ENCODE results near the gene SARDH.

The SARDH gene

DNA sequence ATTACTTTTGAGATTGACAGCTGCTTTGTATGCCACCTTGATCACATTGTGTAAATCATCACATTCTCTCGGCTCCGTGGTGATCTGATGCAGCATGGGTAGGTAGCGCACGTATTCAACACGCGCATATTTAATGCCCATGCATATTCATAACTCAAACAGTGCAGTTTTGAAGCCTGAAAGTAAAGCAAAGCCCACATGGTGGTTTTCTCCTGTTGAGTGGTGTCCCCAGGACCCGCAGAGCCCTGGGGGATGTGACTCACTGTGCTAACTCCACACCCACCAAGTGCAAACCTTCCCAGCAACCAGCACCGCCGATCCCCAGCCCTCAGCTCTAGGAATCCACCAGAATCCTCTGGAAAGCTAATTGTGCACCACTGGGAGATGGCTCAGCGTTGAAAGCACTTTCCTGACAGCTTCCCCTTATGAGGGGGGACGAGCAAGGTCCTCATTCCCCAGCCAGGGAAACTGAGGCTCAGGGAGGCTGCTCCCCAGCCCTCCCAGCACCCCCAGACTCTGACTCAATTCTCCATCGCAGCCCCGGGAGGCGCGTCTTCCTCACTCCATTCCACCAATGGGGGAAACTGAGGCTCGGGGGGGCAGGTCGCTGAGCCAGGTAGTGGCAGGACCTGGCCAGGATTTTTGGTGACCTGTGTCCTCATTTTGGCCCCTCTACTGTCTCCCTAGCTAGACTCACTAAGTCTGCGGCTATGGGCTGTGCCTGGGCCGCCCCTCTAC lies 46.4 kb downstream of the SARDH start:
- H3K27ac ChIP-seq (ENCODE audit: low read depth, low read length) = no peak overlapping the region
- peaks cover 6% of the 10 kb centered on the region; the same call in 1 of the 2 replicates for H3K4me1 ChIP-seq (ENCODE audit: control insufficient read depth, insufficient read depth, low read length)
- no peak overlapping the region for H3K9ac ChIP-seq (ENCODE audit: low read length)
- H3K27me3 ChIP-seq (ENCODE audit: control insufficient read depth, insufficient read depth, low read length) = no peaks in the 10 kb centered on the region
- H3K4me3 ChIP-seq (ENCODE audit: low read depth, low read length) = no peak overlapping the region
- no peaks in the 10 kb centered on the region for H3K9me3 ChIP-seq (ENCODE audit: control insufficient read depth, insufficient read depth, low read depth, low read length)
- H3K36me3 ChIP-seq (ENCODE audit: control insufficient read depth, insufficient read depth, low read length) = no peaks in the 10 kb centered on the region

DNA sequence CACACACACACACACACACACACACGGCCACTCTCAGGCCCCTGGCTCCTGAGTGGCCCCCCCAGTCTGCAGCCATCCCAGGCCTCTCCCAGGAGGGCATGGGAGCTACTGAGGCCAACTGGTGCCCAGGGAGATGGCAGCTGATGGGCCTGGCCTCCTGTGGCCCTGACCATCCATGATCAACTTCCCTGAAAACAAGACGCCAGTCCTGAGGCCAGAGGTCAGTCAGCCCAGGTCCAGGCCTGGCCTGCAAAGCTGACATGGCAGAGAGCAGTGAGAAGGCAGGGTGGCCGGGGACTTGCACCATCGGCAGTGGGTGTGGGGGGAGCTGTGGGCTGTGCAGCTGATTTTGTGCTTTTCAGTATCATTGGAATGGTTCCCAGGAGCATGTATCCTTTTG lies 47.0 kb downstream of the SARDH start:
- H3K9me3 ChIP-seq (ENCODE audit: control insufficient read depth, insufficient read depth, low read depth, low read length) = no peaks in the 10 kb centered on the region

DNA sequence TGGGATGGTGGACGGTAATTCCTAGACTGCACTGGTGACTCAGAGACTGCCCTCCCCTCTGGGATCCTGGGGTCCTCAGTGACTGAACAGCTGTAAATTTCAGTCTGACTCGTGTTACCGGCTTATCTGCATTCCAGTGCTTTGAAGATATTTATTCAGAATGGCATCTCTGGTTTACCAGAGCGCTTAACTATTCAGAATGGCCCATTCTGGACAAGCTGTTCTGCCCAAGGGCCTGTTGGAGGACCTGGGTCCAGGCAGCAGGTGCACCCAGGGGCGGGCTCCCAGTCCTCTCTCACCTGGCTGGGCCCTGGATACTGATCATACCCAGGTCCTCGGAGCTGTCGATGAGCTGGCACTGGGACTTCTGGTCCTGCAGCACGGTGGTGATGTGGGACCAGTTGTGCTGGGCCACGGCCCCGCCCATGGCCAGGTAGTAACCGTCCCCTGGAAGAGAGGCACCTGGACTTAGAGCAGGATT lies 48.0 kb downstream of the SARDH start:
- no peaks in the 10 kb centered on the region for H3K36me3 ChIP-seq (ENCODE audit: control insufficient read depth, insufficient read depth, low read length)
- no peak overlapping the region for H3K9ac ChIP-seq (ENCODE audit: low read length)
- no peak overlapping the region for H3K27ac ChIP-seq (ENCODE audit: low read depth, low read length)
- H3K4me3 ChIP-seq (ENCODE audit: low read depth, low read length) = no peak overlapping the region
- H3K4me1 ChIP-seq (ENCODE audit: control insufficient read depth, insufficient read depth, low read length) = peaks cover 6% of the 10 kb centered on the region; the same call in 1 of the 2 replicates
- H3K9me3 ChIP-seq (ENCODE audit: control insufficient read depth, insufficient read depth, low read depth, low read length) = no peaks in the 10 kb centered on the region
- no peaks in the 10 kb centered on the region for H3K27me3 ChIP-seq (ENCODE audit: control insufficient read depth, insufficient read depth, low read length)

More for the DNA sequence above, 47.0 kb downstream of the SARDH start:
- Histone ChIP-seq H3K9ac (ENCODE audit: low read length) (no peak overlapping the region), H3K36me3 (ENCODE audit: control insufficient read depth, insufficient read depth, low read length) (no peaks in the 10 kb centered on the region), H3K27ac (ENCODE audit: low read depth, low read length) (no peak overlapping the region), H3K27me3 (ENCODE audit: control insufficient read depth, insufficient read depth, low read length) (no peaks in the 10 kb centered on the region), H3K4me3 (ENCODE audit: low read depth, low read length) (no peak overlapping the region), H3K4me1 (ENCODE audit: control insufficient read depth, insufficient read depth, low read length) (peaks cover 6% of the 10 kb centered on the region; the same call in 1 of the 2 replicates)

DNA sequence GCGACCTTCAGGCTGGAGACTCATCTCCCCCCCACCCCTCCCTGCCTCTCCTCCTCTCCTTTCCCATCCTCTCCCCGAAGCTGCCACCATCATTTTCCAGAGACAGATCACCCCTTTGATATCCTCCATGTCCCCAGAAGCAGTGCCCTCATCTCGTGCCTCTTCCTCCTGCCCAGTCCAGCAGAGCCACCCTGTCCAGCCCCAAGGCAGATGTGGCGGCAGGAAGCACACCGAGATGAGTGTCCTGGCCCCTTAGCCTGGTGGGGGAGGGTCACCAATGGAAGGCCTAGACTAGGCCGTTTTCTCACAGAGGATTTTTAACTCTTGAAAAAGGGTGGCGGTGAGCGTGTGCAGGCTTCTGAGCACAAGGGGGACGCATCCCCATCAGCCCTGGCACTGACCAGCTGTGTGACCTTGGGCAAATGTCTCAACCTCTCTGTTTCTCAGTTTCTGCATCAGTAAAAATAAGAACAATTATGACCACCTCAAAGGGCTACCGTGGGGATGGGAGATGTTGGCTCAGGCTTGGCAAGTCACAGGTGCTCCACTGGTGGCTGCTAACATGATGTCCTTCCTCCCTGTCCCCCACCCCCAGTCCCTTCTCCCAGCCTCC lies 48.9 kb downstream of the SARDH start:
- H3K4me1 ChIP-seq (ENCODE audit: control insufficient read depth, insufficient read depth, low read length) = peaks cover 6% of the 10 kb centered on the region; the same call in 1 of the 2 replicates
- H3K27me3 ChIP-seq (ENCODE audit: control insufficient read depth, insufficient read depth, low read length) = no peaks in the 10 kb centered on the region
- no peak overlapping the region for H3K9ac ChIP-seq (ENCODE audit: low read length)
- no peaks in the 10 kb centered on the region for H3K36me3 ChIP-seq (ENCODE audit: control insufficient read depth, insufficient read depth, low read length)
- H3K4me3 ChIP-seq (ENCODE audit: low read depth, low read length) = no peak overlapping the region
- no peak overlapping the region for H3K27ac ChIP-seq (ENCODE audit: low read depth, low read length)
- H3K9me3 ChIP-seq (ENCODE audit: control insufficient read depth, insufficient read depth, low read depth, low read length) = no peaks in the 10 kb centered on the region

- H3K27ac ChIP-seq (ENCODE audit: low read depth, low read length) = no peak overlapping the region
- no peak overlapping the region for H3K4me3 ChIP-seq (ENCODE audit: low read depth, low read length)
- H3K36me3 ChIP-seq (ENCODE audit: control insufficient read depth, insufficient read depth, low read length) = no peaks in the 10 kb centered on the region
- H3K9me3 ChIP-seq (ENCODE audit: control insufficient read depth, insufficient read depth, low read depth, low read length) = no peaks in the 10 kb centered on the region
- peaks cover 6% of the 10 kb centered on the region; the same call in 1 of the 2 replicates for H3K4me1 ChIP-seq (ENCODE audit: control insufficient read depth, insufficient read depth, low read length)
- no peaks in the 10 kb centered on the region for H3K27me3 ChIP-seq (ENCODE audit: control insufficient read depth, insufficient read depth, low read length)
- H3K9ac ChIP-seq (ENCODE audit: low read length) = no peak overlapping the region
Measured at GRCh38 chr9:133687856-133688761, 50.0 kb downstream of the SARDH start.

DNA sequence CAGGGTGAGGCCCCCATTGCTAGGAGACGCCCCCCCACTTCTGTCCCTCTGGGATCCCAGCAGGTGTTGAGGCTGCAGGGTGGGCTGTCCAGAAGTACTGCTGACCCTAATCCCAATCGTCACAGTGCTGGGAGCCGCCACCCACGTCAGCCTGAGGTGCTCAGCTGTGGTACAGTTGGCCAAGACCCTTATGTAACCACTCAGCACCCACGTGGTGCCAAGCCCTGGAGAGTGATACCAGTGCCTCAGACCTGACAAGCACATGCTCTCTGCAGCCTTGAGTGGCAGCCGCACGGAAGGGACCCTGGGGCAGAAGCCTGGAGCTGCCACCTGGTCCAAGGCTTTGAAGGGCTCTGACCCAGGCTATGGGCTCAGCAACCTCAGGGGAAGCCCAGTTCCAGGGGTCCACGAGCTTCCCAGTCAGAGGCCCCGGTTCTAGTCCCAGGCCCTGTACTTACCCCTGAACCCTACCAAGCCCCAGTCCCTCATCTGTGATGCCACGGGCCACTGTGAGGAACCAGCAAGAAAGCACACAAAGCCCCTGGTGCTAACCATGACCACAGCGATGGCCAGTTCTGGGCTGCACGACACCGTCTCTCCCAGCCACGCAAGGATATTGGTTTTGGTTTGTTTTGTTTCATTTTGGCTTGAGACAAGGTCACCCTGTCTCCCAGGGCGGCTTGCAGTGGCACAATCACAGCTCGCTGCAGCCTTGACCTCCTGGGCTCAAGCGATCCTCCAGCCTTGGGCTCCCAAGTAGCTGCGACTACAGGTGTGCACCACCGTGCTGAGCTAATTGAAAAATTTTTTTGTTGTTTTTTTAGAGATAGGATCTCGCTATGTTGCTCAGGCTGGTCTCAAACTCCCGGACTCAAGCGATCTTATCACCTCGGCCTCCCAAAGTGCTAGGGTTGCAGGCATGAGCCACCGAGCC lies 51.2 kb downstream of the SARDH start:
- H3K36me3 ChIP-seq (ENCODE audit: control insufficient read depth, insufficient read depth, low read length) = no peaks in the 10 kb centered on the region
- no peak overlapping the region for H3K4me3 ChIP-seq (ENCODE audit: low read depth, low read length)
- no peaks in the 10 kb centered on the region for H3K9me3 ChIP-seq (ENCODE audit: control insufficient read depth, insufficient read depth, low read depth, low read length)
- H3K4me1 ChIP-seq (ENCODE audit: control insufficient read depth, insufficient read depth, low read length) = peaks cover 6% of the 10 kb centered on the region; the same call in 1 of the 2 replicates
- H3K27me3 ChIP-seq (ENCODE audit: control insufficient read depth, insufficient read depth, low read length) = no peaks in the 10 kb centered on the region
- no peak overlapping the region for H3K9ac ChIP-seq (ENCODE audit: low read length)
- H3K27ac ChIP-seq (ENCODE audit: low read depth, low read length) = no peak overlapping the region

DNA sequence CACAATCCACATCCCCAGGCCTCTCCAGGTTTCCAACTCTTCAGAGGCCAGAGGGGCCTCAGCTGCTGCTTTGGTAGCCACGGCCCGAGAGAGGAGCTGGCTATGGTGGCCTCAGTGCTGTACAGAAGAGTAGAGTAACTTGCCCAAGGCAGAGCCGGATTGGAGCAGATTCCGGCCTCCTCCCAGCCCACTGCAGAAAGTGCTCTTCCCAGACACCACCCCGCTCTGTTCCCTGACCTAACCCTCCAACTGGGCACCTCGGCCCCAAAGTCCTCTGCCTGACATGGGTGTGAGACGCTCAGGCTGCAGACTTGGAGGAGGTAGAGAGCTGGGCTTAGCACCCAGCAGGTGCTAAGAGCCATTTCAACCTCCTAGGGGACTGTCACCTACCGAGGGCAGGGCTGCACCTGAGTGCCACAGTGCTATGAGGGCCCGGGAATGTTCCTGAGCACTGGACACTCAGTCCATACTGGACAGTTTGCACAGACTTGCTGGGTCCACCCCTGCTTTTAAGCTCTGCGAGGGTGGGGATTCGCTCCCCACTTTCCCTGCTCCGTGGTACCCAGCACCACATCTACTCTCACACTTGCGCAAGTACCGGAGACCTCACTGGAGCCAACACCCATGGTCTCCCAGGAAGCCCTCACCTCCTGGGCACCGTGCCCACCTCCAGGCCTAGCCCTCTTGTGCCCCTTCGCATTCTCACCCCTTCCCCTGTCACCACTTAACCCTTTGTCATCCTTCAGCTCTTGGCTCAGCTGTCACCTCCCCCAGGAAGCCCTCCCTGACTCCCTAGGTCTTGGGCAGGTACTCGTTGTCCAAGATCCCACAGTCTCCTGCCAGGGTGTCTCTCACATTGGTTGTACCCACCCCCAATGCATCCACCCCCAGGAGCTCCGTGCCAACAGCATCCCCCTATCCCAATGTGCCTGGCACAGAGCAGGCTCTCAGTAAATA lies 52.2 kb downstream of the SARDH start:
- Histone ChIP-seq H3K27ac (ENCODE audit: low read depth, low read length) (no peak overlapping the region), H3K4me1 (ENCODE audit: control insufficient read depth, insufficient read depth, low read length) (no peaks in the 10 kb centered on the region; the same call in 1 of the 2 replicates), H3K4me3 (ENCODE audit: low read depth, low read length) (no peak overlapping the region), H3K36me3 (ENCODE audit: control insufficient read depth, insufficient read depth, low read length) (no peaks in the 10 kb centered on the region), H3K9me3 (ENCODE audit: control insufficient read depth, insufficient read depth, low read depth, low read length) (no peaks in the 10 kb centered on the region), H3K27me3 (ENCODE audit: control insufficient read depth, insufficient read depth, low read length) (no peaks in the 10 kb centered on the region), H3K9ac (ENCODE audit: low read length) (no peak overlapping the region)

GRCh38 chr9:133684936-133685361 lies 53.2 kb downstream of the SARDH start:
- no peaks in the 10 kb centered on the region for H3K9me3 ChIP-seq (ENCODE audit: control insufficient read depth, insufficient read depth, low read depth, low read length)
- no peaks in the 10 kb centered on the region for H3K36me3 ChIP-seq (ENCODE audit: control insufficient read depth, insufficient read depth, low read length)
- no peak overlapping the region for H3K4me3 ChIP-seq (ENCODE audit: low read depth, low read length)
- no peak overlapping the region for H3K27ac ChIP-seq (ENCODE audit: low read depth, low read length)
- no peaks in the 10 kb centered on the region; the same call in 1 of the 2 replicates for H3K4me1 ChIP-seq (ENCODE audit: control insufficient read depth, insufficient read depth, low read length)
- H3K27me3 ChIP-seq (ENCODE audit: control insufficient read depth, insufficient read depth, low read length) = no peaks in the 10 kb centered on the region
- no peak overlapping the region for H3K9ac ChIP-seq (ENCODE audit: low read length)

DNA sequence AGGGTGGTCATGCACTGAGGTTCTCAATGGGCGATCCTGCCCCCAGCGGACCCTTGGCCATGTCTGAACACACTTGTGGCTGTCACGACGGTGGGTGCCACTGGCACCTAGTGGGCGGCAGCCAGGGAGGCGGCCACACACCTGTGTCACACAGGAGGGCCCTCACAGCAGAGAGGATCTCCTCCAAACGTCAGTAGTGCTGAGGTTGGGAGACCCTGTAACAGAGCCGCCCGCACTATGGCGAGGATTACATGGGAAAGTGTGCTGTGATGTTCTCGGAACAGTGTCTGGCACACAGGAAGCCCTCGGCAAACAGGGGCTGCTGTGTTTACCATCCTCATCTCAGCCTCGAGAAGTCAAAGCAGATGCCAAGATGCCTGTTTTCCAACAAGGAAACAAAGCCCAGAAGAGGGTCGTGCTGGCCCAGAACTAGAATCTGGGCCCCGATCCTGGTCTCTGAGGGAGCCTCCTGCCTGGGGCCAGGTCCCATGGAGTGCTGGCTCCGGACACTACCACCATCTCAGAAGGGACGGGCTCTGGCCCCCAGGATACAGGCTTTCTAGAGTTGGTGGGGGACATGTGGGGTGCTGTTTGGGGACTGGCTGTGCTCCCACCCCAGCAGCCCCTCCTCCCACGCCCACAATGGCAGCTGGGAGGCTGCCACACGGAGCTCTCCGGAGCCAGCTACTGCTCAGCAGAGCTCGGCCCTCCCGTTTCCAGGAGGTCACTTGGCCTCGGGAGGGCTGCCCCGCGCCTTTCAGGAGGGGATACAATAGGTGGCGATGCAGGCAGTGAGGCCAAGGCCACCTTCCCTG lies 53.8 kb downstream of the SARDH start:
- Histone ChIP-seq H3K27me3 (ENCODE audit: control insufficient read depth, insufficient read depth, low read length) (no peaks in the 10 kb centered on the region), H3K36me3 (ENCODE audit: control insufficient read depth, insufficient read depth, low read length) (no peaks in the 10 kb centered on the region), H3K4me3 (ENCODE audit: low read depth, low read length) (no peak overlapping the region), H3K9me3 (ENCODE audit: control insufficient read depth, insufficient read depth, low read depth, low read length) (no peaks in the 10 kb centered on the region), H3K9ac (ENCODE audit: low read length) (no peak overlapping the region), H3K4me1 (ENCODE audit: control insufficient read depth, insufficient read depth, low read length) (no peaks in the 10 kb centered on the region; the same call in 1 of the 2 replicates), H3K27ac (ENCODE audit: low read depth, low read length) (no peak overlapping the region)

Data from HUES6 (cell line).